ENCODE results near the gene CDKL1. TPM values are rescaled to one million over a fixed set of nuclear protein-coding genes. Genes with fewer than 3 reads are reported as not detected.

The CDKL1 gene
- total and polyA plus RNA-seq, 2 of the 13 experiments (the other 11 are each of a cell fraction or from before 2014, with no cell fraction given) = 4.4 to 5.1 TPM

- TF ChIP-seq ZNF724P (CRISPR knock-in tag; IDR thresholded peaks at IDR 0.05; ENCODE audit: borderline replicate concordance) = peak; percentile 90; the same call in 1 of the 2 replicates
- TF ChIP-seq ZNF333 (CRISPR knock-in tag; IDR thresholded peaks at IDR 0.05; ENCODE audit: borderline replicate concordance) = no peak; the same call in 1 of the 2 replicates
- no peak for TF ChIP-seq CEBPZ (IDR thresholded peaks at IDR 0.05; ENCODE audit: low read length)
- TF ChIP-seq KLF9 (CRISPR knock-in tag; IDR thresholded peaks at IDR 0.05; ENCODE audit: low read depth) = no peak
- TF ChIP-seq HMGXB4 (CRISPR knock-in tag; IDR thresholded peaks at IDR 0.05; ENCODE audit: borderline replicate concordance in 1 of 2, low read depth in 1 of 2) = peak; percentile 88 to 95
- peak; percentile 99 for TF ChIP-seq NRL (CRISPR knock-in tag; IDR thresholded peaks at IDR 0.05; ENCODE audit: borderline replicate concordance)
- no peak for TF ChIP-seq RBM22 (optimal IDR thresholded peaks at IDR 0.05; ENCODE audit: low read length)
- no peak for TF ChIP-seq CENPT (CRISPR knock-in tag; IDR thresholded peaks at IDR 0.05; ENCODE audit: low read depth)
- TF ChIP-seq ZNF33B (CRISPR knock-in tag; IDR thresholded peaks at IDR 0.05) = peak; percentile 96
- no peak for TF ChIP-seq RERE (CRISPR knock-in tag; IDR thresholded peaks at IDR 0.05; ENCODE audit: low read depth)
- TF ChIP-seq GABPB1 (CRISPR knock-in tag; IDR thresholded peaks at IDR 0.05) = peak; percentile 87
- TF ChIP-seq ZNF280D (CRISPR knock-in tag; IDR thresholded peaks at IDR 0.05) = peak; percentile 83; the same call in 1 of the 2 replicates
- TF ChIP-seq SRY (CRISPR knock-in tag; IDR thresholded peaks at IDR 0.05) = peak; percentile 93
- peak; percentile 31; the same call in 1 of the 2 replicates for TF ChIP-seq REL (CRISPR knock-in tag; conservative IDR thresholded peaks at IDR 0.05)
These were observed 84.5 kb downstream of the CDKL1 start, which contains the start of the genes DMAC2L and L2HGDH (continued) for GRCh38 chr14:50311972-50312733.
